HepG2 (cell line): ENCODE measurements around the gene C3orf18. TPM values are rescaled to one million over a fixed set of nuclear protein-coding genes. Genes with fewer than 3 reads are reported as not detected.

Experiments
- CHCHD3 ChIP-seq: sonication (generic); formaldehyde crosslinking; IDR thresholded peaks from 2 replicates; pipeline ENCODE4 v1.8.0; 2022; ENCODE audit warnings: mild to moderate bottlenecking, missing genetic modification reagents, moderate library complexity
- KLF9 ChIP-seq: IDR thresholded peaks from 2 replicates; pipeline ENCODE4 v1.6.1; 2016; ENCODE audit warnings: low read depth
- MTA3 ChIP-seq: sonication (generic); formaldehyde crosslinking; IDR thresholded peaks from 2 replicates; pipeline ENCODE4 v1.4.0; 2020; ENCODE audit warnings: missing genetic modification reagents
- MXI1 ChIP-seq: IDR thresholded peaks from 3 replicates; pipeline ENCODE4 v1.6.1; 2012; ENCODE audit warnings: low read depth, low read length, inconsistent platforms, borderline replicate concordance
- RXRB ChIP-seq: IDR thresholded peaks from 2 replicates; pipeline ENCODE4 v1.6.1; 2016; ENCODE audit warnings: borderline replicate concordance, missing genetic modification reagents, missing compliant biosample characterization
- ZBTB21 ChIP-seq: sonication (generic); formaldehyde crosslinking; IDR thresholded peaks from 2 replicates; pipeline ENCODE4 v1.4.0; 2020; ENCODE audit warnings: missing genetic modification reagents
- ZBTB7A ChIP-seq: sonication (generic); formaldehyde crosslinking; IDR thresholded peaks from 2 replicates; pipeline ENCODE4 v1.8.0; 2022; ENCODE audit warnings: mild to moderate bottlenecking, missing genetic modification reagents
- ZNF792 ChIP-seq: IDR thresholded peaks from 2 replicates; pipeline ENCODE4 v1.6.1; 2016
- polyA plus RNA-seq, 8 experiments: library from polyadenylated mRNA; depleted of rRNA in 3 of 8; stranded (reverse) in 7 of 8; unstranded in 1 of 8; fragments of >200 nt; fragmentation: Illumina TruSeq in 4 of 8; extraction: Trizol in 4 of 8; gene quantifications; 2 replicates each; pipeline versions ENCODE4 v1.2.1 to v1.2.3, GENCODE V29; 2011 to 2016; ENCODE audit warnings: low read depth in 4 of 8, missing spikeins in 1 of 8, mixed read lengths in 1 of 8; ENCODE audit not compliant: insufficient read depth in 1 of 8
- total RNA-seq, 5 experiments: library from RNA; depleted of rRNA; stranded (reverse); fragments of >200 nt; fragmentation: Illumina TruSeq; extraction: Trizol; gene quantifications; 2 replicates each; pipeline ENCODE4 v1.2.3, GENCODE V29; 2016; ENCODE audit warnings: low read depth in 1 of 5
- TF ChIP-seq, protein P1 (sequence below): sonication (generic); formaldehyde crosslinking; IDR thresholded peaks from 2 replicates; pipeline ENCODE4 v1.4.0; 2020; ENCODE audit warnings: mild to moderate bottlenecking, missing genetic modification reagents, borderline replicate concordance
- TF ChIP-seq, protein P2 (sequence below): sonication (generic); formaldehyde crosslinking; IDR thresholded peaks from 2 replicates; pipeline ENCODE4 v1.9.0; 2021; ENCODE audit warnings: missing genetic modification reagents, borderline replicate concordance
- TF ChIP-seq, protein P3 (sequence below): sonication (generic); formaldehyde crosslinking; IDR thresholded peaks from 2 replicates; pipeline ENCODE4 v1.4.0; 2020; ENCODE audit warnings: missing genetic modification reagents, borderline replicate concordance
- TF ChIP-seq, protein P4 (sequence below): sonication (generic); formaldehyde crosslinking; IDR thresholded peaks from 2 replicates; pipeline ENCODE4 v1.8.1; 2023; ENCODE audit warnings: missing genetic modification reagents, inconsistent platforms, borderline replicate concordance
- TF ChIP-seq, protein P5 (sequence below), 2 experiments: sonication (generic) in 1 of 2; formaldehyde crosslinking in 1 of 2; IDR thresholded peaks; 2 replicates each; pipeline versions ENCODE4 v1.4.0 to v1.6.1; 2018 to 2020; ENCODE audit warnings: missing genetic modification reagents in 2 of 2, borderline replicate concordance in 1 of 2, low read depth in 1 of 2, mild to moderate bottlenecking in 1 of 2, missing biosample characterization in 1 of 2
- TF ChIP-seq, protein P6 (sequence below): sonication (generic); formaldehyde crosslinking; IDR thresholded peaks from 2 replicates; pipeline ENCODE4 v1.5.0; 2020; ENCODE audit warnings: missing genetic modification reagents, mild to moderate bottlenecking, borderline replicate concordance

The C3orf18 gene
- total and polyA plus RNA-seq, 2 of the 13 experiments (the other 11 are each of a cell fraction or from before 2014, with no cell fraction given): 1.6 to 4.8 TPM

DNA sequence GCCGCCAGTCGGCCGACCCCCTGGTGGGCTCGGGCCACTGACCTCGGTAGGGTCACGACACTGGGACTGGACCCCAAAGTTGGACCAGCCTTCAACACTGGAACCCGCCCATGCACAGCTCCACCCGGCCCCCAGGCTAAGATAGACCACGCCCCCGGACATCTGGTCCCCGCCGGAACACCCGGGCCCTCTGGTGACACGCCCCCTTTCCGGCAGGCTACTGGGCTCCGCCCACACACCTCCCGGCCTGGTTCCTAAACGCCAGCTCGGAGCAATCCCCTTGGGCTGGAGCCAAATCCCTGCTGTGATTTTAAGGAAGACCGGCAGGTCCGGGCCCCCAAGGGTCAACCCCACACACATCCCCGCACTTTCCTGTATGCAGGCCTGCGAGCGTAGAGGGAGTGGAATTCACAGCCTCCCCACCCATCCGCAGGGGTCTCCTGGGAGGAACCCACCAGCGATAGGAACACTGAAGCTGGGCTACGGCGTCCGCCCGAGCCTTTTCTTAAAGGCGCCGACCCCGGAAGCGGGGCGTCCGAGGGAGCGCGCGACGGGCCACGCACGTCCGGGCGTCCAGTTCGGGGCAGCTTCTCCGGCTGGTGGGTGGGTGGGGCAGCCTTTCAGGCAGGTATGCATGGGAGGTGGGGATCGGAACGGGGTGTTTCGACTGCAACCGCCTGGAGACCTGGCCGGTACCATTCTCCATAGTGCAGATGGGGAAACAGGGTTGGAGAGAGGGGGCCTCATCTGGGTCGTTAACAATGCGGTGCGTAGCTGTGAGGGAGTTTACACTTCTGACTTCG, 1.6 kb upstream of the C3orf18 start, which contains the start of gene HEMK1 (continued):
- TF ChIP-seq, protein P1, sequence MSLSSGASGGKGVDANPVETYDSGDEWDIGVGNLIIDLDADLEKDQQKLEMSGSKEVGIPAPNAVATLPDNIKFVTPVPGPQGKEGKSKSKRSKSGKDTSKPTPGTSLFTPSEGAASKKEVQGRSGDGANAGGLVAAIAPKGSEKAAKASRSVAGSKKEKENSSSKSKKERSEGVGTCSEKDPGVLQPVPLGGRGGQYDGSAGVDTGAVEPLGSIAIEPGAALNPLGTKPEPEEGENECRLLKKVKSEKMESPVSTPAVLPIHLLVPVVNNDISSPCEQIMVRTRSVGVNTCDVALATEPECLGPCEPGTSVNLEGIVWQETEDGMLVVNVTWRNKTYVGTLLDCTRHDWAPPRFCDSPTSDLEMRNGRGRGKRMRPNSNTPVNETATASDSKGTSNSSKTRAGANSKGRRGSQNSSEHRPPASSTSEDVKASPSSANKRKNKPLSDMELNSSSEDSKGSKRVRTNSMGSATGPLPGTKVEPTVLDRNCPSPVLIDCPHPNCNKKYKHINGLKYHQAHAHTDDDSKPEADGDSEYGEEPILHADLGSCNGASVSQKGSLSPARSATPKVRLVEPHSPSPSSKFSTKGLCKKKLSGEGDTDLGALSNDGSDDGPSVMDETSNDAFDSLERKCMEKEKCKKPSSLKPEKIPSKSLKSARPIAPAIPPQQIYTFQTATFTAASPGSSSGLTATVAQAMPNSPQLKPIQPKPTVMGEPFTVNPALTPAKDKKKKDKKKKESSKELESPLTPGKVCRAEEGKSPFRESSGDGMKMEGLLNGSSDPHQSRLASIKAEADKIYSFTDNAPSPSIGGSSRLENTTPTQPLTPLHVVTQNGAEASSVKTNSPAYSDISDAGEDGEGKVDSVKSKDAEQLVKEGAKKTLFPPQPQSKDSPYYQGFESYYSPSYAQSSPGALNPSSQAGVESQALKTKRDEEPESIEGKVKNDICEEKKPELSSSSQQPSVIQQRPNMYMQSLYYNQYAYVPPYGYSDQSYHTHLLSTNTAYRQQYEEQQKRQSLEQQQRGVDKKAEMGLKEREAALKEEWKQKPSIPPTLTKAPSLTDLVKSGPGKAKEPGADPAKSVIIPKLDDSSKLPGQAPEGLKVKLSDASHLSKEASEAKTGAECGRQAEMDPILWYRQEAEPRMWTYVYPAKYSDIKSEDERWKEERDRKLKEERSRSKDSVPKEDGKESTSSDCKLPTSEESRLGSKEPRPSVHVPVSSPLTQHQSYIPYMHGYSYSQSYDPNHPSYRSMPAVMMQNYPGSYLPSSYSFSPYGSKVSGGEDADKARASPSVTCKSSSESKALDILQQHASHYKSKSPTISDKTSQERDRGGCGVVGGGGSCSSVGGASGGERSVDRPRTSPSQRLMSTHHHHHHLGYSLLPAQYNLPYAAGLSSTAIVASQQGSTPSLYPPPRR (CRISPR knock-in tag): no peak; the same call in 1 of the 2 replicates
- TF ChIP-seq ZBTB21 (CRISPR knock-in tag) (no peak), ZBTB7A (CRISPR knock-in tag) (peak; percentile 85), KLF9 (no peak), CHCHD3 (CRISPR knock-in tag) (no peak), RXRB (CRISPR knock-in tag) (peak; percentile 68; the same call in 1 of the 2 replicates), MTA3 (CRISPR knock-in tag) (no peak), ZNF792 (peak; percentile 58; the same call in 1 of the 2 replicates), MXI1 (peak; percentile 74; the same call in 1 of the 3 replicates)
- TF ChIP-seq, protein P2, sequence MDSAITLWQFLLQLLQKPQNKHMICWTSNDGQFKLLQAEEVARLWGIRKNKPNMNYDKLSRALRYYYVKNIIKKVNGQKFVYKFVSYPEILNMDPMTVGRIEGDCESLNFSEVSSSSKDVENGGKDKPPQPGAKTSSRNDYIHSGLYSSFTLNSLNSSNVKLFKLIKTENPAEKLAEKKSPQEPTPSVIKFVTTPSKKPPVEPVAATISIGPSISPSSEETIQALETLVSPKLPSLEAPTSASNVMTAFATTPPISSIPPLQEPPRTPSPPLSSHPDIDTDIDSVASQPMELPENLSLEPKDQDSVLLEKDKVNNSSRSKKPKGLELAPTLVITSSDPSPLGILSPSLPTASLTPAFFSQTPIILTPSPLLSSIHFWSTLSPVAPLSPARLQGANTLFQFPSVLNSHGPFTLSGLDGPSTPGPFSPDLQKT (CRISPR knock-in tag): no peak
- TF ChIP-seq, protein P3, sequence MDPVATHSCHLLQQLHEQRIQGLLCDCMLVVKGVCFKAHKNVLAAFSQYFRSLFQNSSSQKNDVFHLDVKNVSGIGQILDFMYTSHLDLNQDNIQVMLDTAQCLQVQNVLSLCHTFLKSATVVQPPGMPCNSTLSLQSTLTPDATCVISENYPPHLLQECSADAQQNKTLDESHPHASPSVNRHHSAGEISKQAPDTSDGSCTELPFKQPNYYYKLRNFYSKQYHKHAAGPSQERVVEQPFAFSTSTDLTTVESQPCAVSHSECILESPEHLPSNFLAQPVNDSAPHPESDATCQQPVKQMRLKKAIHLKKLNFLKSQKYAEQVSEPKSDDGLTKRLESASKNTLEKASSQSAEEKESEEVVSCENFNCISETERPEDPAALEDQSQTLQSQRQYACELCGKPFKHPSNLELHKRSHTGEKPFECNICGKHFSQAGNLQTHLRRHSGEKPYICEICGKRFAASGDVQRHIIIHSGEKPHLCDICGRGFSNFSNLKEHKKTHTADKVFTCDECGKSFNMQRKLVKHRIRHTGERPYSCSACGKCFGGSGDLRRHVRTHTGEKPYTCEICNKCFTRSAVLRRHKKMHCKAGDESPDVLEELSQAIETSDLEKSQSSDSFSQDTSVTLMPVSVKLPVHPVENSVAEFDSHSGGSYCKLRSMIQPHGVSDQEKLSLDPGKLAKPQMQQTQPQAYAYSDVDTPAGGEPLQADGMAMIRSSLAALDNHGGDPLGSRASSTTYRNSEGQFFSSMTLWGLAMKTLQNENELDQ: no peak
- TF ChIP-seq, protein P4, sequence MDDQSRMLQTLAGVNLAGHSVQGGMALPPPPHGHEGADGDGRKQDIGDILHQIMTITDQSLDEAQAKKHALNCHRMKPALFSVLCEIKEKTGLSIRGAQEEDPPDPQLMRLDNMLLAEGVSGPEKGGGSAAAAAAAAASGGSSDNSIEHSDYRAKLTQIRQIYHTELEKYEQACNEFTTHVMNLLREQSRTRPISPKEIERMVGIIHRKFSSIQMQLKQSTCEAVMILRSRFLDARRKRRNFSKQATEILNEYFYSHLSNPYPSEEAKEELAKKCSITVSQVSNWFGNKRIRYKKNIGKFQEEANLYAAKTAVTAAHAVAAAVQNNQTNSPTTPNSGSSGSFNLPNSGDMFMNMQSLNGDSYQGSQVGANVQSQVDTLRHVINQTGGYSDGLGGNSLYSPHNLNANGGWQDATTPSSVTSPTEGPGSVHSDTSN: no peak
- TF ChIP-seq, protein P5, sequence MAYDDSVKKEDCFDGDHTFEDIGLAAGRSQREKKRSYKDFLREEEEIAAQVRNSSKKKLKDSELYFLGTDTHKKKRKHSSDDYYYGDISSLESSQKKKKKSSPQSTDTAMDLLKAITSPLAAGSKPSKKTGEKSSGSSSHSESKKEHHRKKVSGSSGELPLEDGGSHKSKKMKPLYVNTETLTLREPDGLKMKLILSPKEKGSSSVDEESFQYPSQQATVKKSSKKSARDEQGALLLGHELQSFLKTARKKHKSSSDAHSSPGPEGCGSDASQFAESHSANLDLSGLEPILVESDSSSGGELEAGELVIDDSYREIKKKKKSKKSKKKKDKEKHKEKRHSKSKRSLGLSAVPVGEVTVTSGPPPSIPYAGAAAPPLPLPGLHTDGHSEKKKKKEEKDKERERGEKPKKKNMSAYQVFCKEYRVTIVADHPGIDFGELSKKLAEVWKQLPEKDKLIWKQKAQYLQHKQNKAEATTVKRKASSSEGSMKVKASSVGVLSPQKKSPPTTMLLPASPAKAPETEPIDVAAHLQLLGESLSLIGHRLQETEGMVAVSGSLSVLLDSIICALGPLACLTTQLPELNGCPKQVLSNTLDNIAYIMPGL (CRISPR knock-in tag; IDR thresholded peaks at IDR 0.05; ENCODE audit: borderline replicate concordance in 1 of 2, low read depth in 1 of 2): peak; percentile 63 to 78; a peak in 3 of 4 replicates
- TF ChIP-seq, protein P6, sequence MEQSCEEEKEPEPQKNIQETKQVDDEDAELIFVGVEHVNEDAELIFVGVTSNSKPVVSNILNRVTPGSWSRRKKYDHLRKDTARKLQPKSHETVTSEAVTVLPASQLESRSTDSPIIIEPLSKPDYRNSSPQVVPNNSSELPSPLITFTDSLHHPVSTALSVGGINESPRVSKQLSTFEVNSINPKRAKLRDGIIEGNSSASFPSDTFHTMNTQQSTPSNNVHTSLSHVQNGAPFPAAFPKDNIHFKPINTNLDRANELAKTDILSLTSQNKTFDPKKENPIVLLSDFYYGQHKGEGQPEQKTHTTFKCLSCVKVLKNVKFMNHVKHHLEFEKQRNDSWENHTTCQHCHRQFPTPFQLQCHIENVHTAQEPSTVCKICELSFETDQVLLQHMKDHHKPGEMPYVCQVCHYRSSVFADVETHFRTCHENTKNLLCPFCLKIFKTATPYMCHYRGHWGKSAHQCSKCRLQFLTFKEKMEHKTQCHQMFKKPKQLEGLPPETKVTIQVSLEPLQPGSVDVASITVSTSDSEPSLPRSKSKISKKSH (CRISPR knock-in tag): peak; percentile 79; the same call in 1 of the 2 replicates
